ENCODE measurements around the gene HEPN1.

The HEPN1 gene

DNA sequence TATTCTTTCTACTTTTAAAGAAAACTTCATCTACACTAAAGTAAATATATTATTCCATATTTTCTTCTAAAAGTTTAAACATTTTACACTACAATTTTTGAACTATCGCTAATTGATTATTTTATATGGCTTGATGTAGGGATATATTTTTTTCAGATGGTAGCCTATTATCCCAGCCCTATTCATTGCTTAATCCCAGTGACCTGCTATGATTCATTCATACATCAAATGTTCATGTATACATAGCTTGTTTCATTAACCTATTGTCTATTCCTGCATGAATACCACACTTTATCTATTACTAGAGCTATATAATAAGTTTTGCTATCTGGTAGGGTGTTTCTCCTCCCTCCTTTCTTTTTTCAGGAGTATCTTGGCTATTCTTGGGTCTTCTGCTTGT lies 16.4 kb upstream of the HEPN1 start:
- DNase-seq, result no peak

DNA sequence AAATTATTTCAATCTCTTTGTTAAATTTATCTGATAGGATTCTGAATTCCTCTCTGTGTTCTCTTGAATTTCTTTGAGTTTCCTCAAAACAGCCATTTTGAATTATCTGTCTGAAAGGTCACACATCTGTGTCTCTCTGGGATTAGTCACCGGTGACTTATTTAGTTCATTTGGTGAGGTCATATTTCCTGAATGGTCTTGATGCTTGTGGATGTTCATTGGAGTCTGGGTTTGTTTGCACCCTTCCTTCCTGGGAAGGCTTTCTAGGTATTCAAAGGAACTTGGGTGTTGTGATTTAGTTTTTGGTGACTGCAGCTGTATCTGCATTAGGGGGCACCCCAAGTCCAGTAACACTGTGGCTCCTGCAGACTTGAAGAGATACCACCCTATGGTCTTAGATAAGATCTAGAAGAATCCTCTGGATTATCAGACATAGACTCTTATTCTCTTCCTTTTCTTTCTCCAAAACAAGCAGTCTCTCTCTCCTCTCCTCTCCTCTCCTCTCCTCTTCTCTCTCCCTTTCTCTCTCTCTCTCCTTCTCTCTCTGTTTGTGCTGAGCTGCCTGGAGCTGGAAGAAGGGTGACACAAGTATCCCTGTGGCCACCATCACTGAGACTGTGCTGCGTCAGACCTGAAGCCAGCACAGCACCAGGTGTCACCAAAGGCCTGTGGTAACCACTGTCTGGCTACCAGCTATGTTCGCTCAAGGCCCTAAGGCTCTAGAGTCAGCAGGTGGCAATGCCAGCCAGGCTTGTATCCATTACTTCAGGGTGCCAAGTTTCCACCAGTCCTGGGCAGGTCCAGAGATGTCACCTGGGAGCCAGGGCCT lies 3.3 kb upstream of the HEPN1 start:
- peak; percentile 17 for DNase-seq

DNA sequence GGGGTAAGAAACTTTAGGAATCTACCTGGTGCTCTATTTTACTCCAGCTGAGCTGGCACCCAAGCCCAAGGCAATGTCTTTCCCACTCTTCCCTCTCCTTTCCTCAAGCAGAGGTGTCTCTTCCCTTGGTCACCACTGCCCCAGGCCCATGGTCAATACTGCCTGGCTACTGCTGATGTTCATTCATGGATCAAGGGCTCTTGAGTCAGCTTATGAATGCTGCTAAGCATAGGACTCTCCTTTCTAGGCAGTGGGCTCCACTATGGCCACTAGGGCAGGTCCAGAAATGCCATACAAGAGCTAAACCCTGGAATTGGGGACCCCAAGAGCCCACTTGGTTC lies 2.7 kb upstream of the HEPN1 start:
- DNase-seq, result no peak

DNA sequence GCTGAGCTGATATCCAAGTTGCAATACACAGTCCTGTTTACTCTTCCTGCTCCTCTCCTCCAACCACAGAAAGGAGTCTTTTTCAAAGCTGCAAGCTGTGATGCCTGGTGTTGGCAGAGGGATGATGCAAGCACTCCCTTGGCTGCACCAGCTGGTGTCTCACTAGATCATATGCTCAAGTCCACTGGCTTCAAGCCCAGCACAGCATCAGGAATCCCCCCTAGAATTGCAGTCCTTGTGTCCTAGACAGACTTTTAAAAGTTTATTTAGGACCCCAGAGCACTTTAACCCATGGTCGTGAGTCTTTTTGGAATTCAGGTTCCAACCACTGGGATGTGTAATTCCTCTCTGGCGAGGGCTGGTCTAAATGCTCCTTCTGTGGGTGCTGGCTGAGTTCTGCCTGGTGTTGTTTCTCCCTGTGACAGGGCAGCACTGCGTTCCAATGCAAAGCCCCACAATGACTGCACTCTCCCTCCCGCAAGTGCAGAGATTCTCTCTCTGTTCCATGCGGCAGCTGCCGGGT lies 1.9 kb upstream of the HEPN1 start:
- no peak for DNase-seq

DNA sequence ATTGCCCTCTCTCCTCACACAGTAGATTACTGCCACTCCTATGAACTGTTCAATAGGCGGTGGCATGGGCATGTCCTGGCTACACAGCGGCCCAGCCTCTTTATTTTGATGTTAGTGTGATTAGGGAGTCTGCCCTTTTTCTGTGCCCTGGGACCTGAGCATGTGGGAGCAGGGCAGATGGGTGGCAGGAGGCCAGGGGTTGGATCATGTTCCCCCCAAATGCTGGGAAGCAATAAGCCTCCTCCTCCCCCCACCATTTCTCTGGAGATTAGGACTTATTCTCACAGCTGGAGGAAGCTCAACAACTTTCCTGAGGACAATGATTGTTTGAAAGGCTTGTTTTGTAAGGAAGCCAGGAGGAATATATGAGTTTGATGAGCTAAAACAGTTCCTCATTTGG lies 848 bp downstream of the HEPN1 start:
- no peak for DNase-seq

DNA sequence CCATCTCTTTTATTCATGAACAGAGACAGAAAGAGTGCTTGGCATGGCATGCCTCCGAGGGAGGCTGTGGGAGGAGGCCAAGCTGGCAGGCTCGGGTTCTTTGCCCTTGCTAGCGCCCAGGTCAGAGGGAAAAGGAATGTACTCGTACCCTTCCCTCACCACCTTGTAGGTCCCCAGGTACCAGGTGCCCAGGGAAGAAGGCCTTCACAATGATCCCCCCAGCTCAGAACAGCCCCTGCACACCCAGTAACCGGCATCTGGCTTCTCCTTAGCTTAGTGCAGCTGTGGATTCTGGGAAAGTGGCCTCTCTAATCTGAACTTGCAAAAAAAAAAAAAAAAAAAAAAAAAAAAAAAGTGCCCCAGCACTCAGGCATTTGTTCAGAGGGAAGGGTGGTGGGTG lies 1.3 kb downstream of the HEPN1 start:
- no peak for DNase-seq

GRCh38 chr11:124920870-124921609 lies 2.0 kb downstream of the HEPN1 start:
- no peak for DNase-seq

DNA sequence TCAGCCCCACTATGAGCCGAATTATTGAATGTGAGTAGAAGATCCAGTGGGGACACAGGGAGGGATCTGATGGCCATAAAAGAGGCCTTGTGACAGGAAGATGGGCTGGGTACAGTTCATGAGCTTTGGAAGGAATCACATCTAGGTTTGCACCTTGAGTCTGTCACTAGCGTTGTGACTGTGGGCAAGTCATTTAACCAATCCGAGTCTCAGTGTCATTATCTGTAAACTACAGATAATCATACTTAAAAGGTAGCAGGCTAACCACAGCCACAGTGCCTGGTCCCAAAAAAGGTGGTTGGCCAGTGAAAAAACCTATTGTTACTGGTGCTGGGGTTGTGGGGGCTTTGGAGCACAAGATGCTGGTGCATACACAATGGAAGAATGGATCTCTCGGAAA lies 3.8 kb downstream of the HEPN1 start:
- no peak for DNase-seq

DNA sequence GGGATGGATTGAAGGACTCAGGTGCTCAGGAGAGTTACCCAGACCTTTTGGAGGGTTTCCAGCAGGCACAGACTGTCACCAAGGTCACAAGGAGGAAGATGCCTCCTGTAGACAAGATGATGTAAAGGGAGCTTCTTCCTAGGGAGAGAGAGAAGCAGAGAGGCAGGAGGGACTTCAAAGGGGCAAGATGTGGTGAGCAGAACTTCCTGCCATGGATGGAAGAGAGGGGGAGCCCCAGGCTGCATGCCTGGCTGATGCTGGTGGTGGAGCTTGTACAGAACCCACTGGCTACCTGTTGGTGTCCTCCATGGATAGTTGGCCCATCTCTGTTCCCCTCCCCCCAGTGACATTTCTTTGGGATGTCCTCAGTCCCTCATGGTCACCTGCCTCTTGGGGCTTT lies 4.2 kb downstream of the HEPN1 start:
- DNase-seq, result no peak

GRCh38 chr11:124928942-124929665 lies 10.1 kb downstream of the HEPN1 start:
- peak; percentile 26 for DNase-seq

DNA sequence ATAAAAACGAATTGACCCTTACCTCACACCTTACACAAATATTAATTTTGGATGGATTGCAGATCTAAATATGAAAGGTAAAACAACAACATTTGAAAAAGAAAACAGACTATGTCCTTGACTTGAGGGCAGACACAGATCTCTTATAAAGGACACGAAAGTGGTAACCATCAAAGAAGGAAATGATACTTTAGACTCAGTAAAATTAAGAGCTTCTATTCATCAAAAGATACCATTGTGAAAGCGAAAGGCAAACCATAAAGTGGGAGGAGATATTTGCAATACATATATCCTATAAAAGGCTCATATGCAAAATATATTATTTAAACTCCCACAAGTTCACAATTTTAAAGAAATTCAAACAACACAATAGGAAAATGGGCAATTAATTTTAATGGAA lies 11.7 kb downstream of the HEPN1 start:
- no peak for DNase-seq

GRCh38 chr11:124934862-124935547 lies 16.0 kb downstream of the HEPN1 start:
- DNase-seq, result no peak

DNA sequence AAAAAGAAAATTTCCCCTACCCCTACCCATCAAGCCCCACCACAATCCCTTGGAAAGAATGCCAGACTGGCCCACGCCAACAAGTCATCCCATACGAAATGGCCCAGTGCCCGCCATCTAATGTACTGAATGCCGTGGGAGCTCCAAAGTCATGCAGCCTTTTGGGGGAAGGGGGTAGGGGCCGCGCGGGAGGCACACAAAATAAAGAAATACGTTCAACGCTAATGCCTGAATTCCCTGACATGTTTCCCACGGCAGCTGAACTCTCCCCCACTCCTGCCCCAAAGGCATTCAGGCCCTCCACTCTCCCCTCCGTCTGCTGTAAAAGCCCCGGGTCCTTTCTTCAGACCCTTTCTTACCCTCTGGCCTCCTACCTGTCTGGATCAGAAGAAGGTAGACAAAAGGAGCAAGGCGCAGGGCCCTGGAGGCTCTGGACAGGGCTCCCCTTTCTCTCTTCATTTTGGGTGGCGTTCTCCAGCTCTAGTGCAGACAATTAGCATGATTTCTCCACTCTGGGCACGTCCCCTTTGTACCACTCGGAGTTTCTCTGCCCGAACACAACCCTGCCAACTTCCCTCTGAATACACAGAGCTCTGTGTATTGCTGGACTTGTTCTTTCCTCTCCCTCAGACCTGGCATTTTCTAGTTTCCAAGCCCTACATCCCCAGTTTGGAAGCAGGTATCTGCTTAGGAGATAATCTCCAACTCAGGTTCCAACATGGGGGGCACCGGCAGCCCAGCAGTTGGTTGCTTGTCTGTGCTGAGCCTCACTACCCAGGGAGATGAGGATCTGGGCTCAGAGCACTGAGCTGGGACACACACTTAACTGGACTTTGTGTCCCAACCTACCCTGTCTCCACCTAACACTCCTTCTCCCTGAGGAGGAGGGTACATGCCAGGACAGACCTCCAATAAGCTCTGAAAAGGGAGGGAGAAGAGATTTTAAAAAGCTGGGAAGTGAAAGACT lies 16.8 kb downstream of the HEPN1 start, which contains the start of gene HEPACAM:
Gene HEPACAM, minus strand, starts transcription at position 500 of the 967 bp plus-strand sequence. Its CDS starts 41 bp downstream, at position 459.
- DNase-seq, result no peak

DNA sequence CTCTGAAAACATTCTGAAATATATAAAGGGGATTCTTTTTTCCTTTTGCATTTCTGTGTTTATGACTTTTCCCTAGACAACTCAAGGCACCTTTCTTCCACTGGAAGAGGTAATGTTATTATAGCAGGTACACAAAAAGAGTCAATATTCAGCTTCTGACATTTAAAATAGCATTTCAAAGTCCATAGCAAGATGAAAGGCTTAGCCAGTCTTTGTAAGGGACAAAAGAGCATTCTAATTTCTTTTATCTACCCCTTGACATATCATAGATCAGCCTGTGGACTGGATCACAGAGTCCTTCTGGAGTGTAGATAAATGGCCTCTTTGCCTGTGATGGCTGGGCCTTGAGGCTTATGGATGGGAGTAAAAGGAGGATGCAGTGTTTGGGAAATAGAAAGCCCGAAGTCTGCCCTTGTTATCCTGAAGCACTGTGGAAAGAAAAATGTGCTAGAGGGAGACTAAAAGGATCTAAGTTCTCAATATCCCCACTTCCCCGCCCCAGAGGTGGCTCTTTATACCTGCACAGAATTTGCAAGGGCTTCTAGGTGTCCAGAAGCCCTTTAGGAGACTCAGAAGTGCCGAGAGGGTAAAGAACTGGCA lies 18.4 kb downstream of the HEPN1 start:
- DNase-seq, result no peak

DNA sequence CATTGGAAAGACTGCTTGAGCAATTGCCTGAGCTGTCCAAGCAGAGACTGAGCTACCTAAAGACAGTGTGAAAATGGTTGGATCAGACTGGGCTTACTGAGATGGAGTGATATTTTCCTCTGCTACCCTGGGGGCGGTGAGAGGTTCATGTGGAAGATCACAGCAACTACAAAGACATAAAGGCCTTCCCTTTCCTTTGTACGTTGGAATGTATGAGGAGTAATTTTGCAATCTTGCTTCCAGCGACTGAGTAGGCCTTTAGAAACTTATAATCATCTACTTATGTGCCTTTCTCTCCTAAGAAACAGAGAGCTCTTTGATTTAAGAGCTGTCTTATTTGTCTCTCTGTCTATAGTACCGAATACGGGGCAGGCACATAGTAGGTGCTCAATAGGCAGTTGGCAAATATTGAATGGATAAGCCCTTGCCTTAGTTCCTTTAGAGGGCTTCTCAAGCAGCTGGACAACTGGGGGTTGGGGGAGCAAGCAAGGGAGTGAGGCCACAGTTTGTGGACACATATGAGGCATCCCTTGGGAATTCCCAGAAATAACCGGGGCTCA lies 19.2 kb downstream of the HEPN1 start:
- no peak for DNase-seq

DNA sequence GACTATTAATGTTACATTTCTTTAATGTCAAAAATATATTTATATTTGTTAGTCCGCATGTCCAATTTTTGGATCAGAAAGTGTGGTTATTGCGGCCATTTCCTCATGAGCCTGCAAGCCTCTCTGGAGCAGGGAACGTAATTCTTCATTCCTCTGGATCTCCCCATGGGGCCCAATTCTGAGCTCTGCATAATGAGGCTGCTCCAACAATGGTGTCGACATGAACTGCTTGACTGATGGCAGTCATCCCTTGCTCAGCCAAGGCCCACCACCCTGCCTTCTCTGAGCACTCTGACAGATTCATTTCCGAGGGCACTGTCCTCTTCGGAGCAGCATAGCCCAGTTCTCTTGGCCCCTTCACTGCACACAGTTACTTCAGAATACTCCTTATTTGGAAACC lies 19.9 kb downstream of the HEPN1 start:
- DNase-seq, result no peak

- no peak for DNase-seq
Observed at GRCh38 chr11:124941703-124942102, 22.7 kb downstream of the HEPN1 start.

- no peak for DNase-seq
Observed at GRCh38 chr11:124942466-124943253, 23.6 kb downstream of the HEPN1 start.

- DNase-seq, result no peak
Observed at GRCh38 chr11:124943254-124943616, 24.2 kb downstream of the HEPN1 start.

GRCh38 chr11:124943741-124944140 lies 24.7 kb downstream of the HEPN1 start:
- DNase-seq, result no peak
